CD4-positive, alpha-beta memory T cell (primary cell): ENCODE data around the gene GRK6. TPM values are rescaled to one million over a fixed set of nuclear protein-coding genes. Genes with fewer than 3 reads are reported as not detected.

Experiments used
- CTCF ChIA-PET: fragments of 350-600 bp; sonication (Branson Sonifier 250); formaldehyde crosslinking; loops from one replicate; lab custom pipeline; 2021; ENCODE audit warnings: inconsistent platforms; ENCODE audit not compliant: partially characterized antibody; lab: Charles Lee
- POLR2A ChIA-PET: fragments of 350-600 bp; sonication (Branson Sonifier 250); formaldehyde crosslinking; loops from one replicate; lab custom pipeline; 2021; ENCODE audit not compliant: partially characterized antibody; lab: Charles Lee
- DNase-seq, 5 donors: peaks; one replicate each; pipeline versions ENCODE4 v3.0.0 to v3.0.0-alpha.2; 2020 to 2022; ENCODE audit warnings: mixed read lengths in 1 of 5
- H3K27ac ChIP-seq: one replicate; pipeline ENCODE4 v1.7.0; 2013; ENCODE audit warnings: low read depth, low read length
- H3K27me3 ChIP-seq: 2 replicates; pipeline ENCODE4 v1.7.0; 2013; ENCODE audit warnings: mild to moderate bottlenecking, low read length, moderate library complexity; ENCODE audit not compliant: insufficient read depth
- H3K36me3 ChIP-seq: 2 replicates; pipeline ENCODE4 v1.7.0; 2013; ENCODE audit warnings: mild to moderate bottlenecking, low read length, moderate library complexity; ENCODE audit not compliant: insufficient read depth
- H3K4me1 ChIP-seq: 2 replicates; pipeline ENCODE4 v1.7.0; 2013; ENCODE audit warnings: mild to moderate bottlenecking, low read length, moderate library complexity; ENCODE audit not compliant: insufficient read depth
- H3K4me3 ChIP-seq, 2 donors: one replicate each; pipeline ENCODE4 v1.7.0; 2013; ENCODE audit warnings: low read length in 2 of 2, mild to moderate bottlenecking in 1 of 2
- H3K9me3 ChIP-seq, 2 donors: one replicate each; pipeline ENCODE4 v1.7.0; 2013; ENCODE audit warnings: low read length in 2 of 2, control low read depth in 1 of 2; ENCODE audit not compliant: control insufficient read depth in 1 of 2
- H3K27ac Mint-ChIP-seq, 7 donors: one replicate each; pipeline ENCODE4 v1.8.0; 2020 to 2021; ENCODE audit warnings: mixed read lengths in 7 of 7, mild to moderate bottlenecking in 6 of 7, inconsistent platforms in 3 of 7, moderate library complexity in 3 of 7
- H3K27me3 Mint-ChIP-seq, 2 donors: one replicate each; pipeline ENCODE4 v1.8.0; 2020 to 2021; ENCODE audit warnings: mixed read lengths in 2 of 2
- H3K36me3 Mint-ChIP-seq, 2 donors: one replicate each; pipeline ENCODE4 v1.8.0; 2020 to 2021; ENCODE audit warnings: mixed read lengths in 2 of 2, inconsistent platforms in 1 of 2, mild to moderate bottlenecking in 1 of 2
- H3K4me1 Mint-ChIP-seq, 4 donors: one replicate each; pipeline ENCODE4 v1.8.0; 2020 to 2021; ENCODE audit warnings: mixed read lengths in 4 of 4, mild to moderate bottlenecking in 1 of 4
- H3K4me3 Mint-ChIP-seq, 8 donors: one replicate each; pipeline ENCODE4 v1.8.0; 2020 to 2021; ENCODE audit warnings: mixed read lengths in 8 of 8, mild to moderate bottlenecking in 7 of 8, moderate library complexity in 6 of 8, inconsistent platforms in 3 of 8
- H3K9me3 Mint-ChIP-seq, 8 donors: one replicate each; pipeline ENCODE4 v1.8.0; 2020 to 2021; ENCODE audit warnings: mixed read lengths in 8 of 8, mild to moderate bottlenecking in 5 of 8, inconsistent platforms in 3 of 8, moderate library complexity in 1 of 8
- intact Hi-C: fragments of 100-400 bp; cut with micrococcal nuclease; formaldehyde crosslinking; loops from one replicate; pipeline ENCODE4 v1.15.1; 2023
- polyA plus RNA-seq, 2 donors: library from polyadenylated mRNA; unstranded; fragments of 300-500 nt; fragmentation: Illumina TruSeq; gene quantifications; one replicate each; pipeline ENCODE4 v1.2.3, GENCODE V29; 2021
- total RNA-seq, 2 experiments: library from RNA; stranded (reverse); gene quantifications; one replicate each; pipeline ENCODE4 v1.2.3, GENCODE V29; 2021

Gene GRK6
- total and polyA plus RNA-seq, 4 experiments from 2014 or later: 72.4 to 203 (median 190) TPM

GRCh38 chr5:177472460-177473442, 46.3 kb downstream of the GRK6 start:
- no peak overlapping the region for H3K27ac Mint-ChIP-seq

DNA sequence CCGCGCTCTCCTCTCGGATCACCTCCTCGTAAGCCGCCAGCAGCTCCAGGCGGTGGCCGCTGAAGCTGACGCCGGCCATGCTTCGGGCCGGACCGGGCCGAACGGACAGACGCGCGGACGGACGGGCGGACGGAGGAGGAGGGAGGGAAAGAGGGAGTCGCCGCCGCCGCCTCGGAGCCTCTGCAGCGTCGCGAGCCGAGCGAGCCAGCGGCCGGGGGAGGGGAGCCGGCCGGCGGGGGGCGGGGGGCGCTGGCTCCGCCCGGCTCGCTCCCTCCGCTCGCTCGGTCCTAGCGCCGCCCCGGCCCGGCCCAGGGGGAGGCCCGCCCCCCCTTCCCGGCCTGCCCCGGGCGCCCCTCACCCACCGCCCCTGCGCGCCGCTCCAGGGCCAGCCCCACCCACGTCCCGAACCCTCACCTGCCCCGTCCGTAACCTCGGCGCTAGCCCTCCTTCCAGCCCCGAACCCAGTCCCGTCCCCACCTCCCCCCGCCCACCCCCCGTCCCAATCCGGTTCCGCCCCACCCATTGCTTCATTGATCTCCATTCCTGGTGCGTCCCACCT, 47.0 kb downstream of the GRK6 start, which contains the start of gene DBN1:
TSS of gene DBN1 (minus strand) at position 192 of the 559 bp plus-strand sequence. CDS start at position 79, 113 bp downstream.
- Mint-ChIP-seq H3K36me3 (no peaks in the 10 kb centered on the region), H3K27me3 (peaks cover 0 to 5% of the 10 kb centered on the region in 2 donors), H3K9me3 (no peaks in the 10 kb centered on the region), H3K4me3 (peak within 1 kb of the TSS; percentile 67 to 84 (median 78)), H3K27ac (peak within 1 kb of the TSS in 3 of 7 donors; percentile 17 to 65 (median 60)), H3K4me1 (peaks cover 0 to 25% (median 10%) of the 10 kb centered on the region in 4 donors)
- Histone ChIP-seq H3K36me3 (no peaks in the 10 kb centered on the region), H3K4me3 (peak within 1 kb of the TSS in 1 of 2 donors; percentile 17), H3K27me3 (peaks cover 3% of the 10 kb centered on the region), H3K4me1 (peaks cover 5% of the 10 kb centered on the region), H3K9me3 (no peaks in the 10 kb centered on the region), H3K27ac (no peak within 1 kb of the TSS)
- ChIA-PET CTCF (interaction anchor here (1.1 to 2.2 kb wide), 3 partner anchors 18 to 83 kb away, joined by 3 to 9 read pairs (median 5); no protein-coding TSS in a partner anchor), POLR2A (interaction anchor here (0.9 to 1.5 kb wide), 2 partner anchors 18 to 41 kb away, joined by 3 to 6 read pairs; no protein-coding TSS in a partner anchor)
- intact Hi-C loops: loop anchor here (2.0 kb wide), 1 partner anchor 23 kb away; the partner anchor contains the start of gene PDLIM7
- DNase-seq: no peak

More at GRCh38 chr5:177472460-177473442, 46.3 kb downstream of the GRK6 start:
- Histone ChIP-seq H3K27ac (no peak overlapping the region), H3K27me3 (peaks cover 3% of the 10 kb centered on the region), H3K9me3 (no peaks in the 10 kb centered on the region), H3K4me1 (peaks cover 5% of the 10 kb centered on the region), H3K36me3 (no peaks in the 10 kb centered on the region), H3K4me3 (peak overlapping the region in 1 of 2 donors; percentile 17)
- H3K4me3 Mint-ChIP-seq: peak overlapping the region; percentile 53 to 79 (median 72)
- peaks cover 0 to 5% of the 10 kb centered on the region in 2 donors for H3K27me3 Mint-ChIP-seq
- peak in 2 of 5 donors; percentile 38 to 59 for DNase-seq
- intact Hi-C loops: no loop called here
- ChIA-PET POLR2A (interaction anchor here (0.9 to 1.5 kb wide), 4 partner anchors 17 to 47 kb away, joined by 3 to 6 read pairs (median 4); partner anchors contain the start of genes GRK6 and PDLIM7), CTCF (interaction anchor here (0.9 to 1.5 kb wide), 7 partner anchors 17 to 163 kb away, joined by 3 to 5 read pairs (median 3); partner anchors contain the start of gene PDLIM7)
- H3K36me3 Mint-ChIP-seq: no peaks in the 10 kb centered on the region
- peaks cover 0 to 25% (median 10%) of the 10 kb centered on the region in 4 donors for H3K4me1 Mint-ChIP-seq
- H3K9me3 Mint-ChIP-seq: no peaks in the 10 kb centered on the region

- Histone ChIP-seq H3K4me1 (peaks cover 5% of the 10 kb centered on the region), H3K9me3 (no peaks in the 10 kb centered on the region), H3K27me3 (peaks cover 3% of the 10 kb centered on the region), H3K27ac (no peak overlapping the region), H3K36me3 (no peaks in the 10 kb centered on the region), H3K4me3 (no peak overlapping the region)
- intact Hi-C loops: loop anchor here (2.0 kb wide), 1 partner anchor 23 kb away; the partner anchor contains the start of gene PDLIM7
- Mint-ChIP-seq H3K36me3 (no peaks in the 10 kb centered on the region), H3K9me3 (no peaks in the 10 kb centered on the region), H3K27me3 (peaks cover 0 to 5% of the 10 kb centered on the region in 2 donors), H3K4me1 (peaks cover 2 to 28% (median 11%) of the 10 kb centered on the region in 4 donors), H3K4me3 (peak overlapping the region; percentile 62 to 84 (median 74)), H3K27ac (peak overlapping the region in 3 of 7 donors; percentile 17 to 65 (median 60))
- ChIA-PET POLR2A (no interaction called here), CTCF (interaction anchor here (1.1 to 2.2 kb wide), 3 partner anchors 19 to 83 kb away, joined by 3 to 9 read pairs (median 3); no protein-coding TSS in a partner anchor)
- DNase-seq: no peak
Measured at GRCh38 chr5:177474002-177474476, 47.6 kb downstream of the GRK6 start.

GRCh38 chr5:177474846-177475562, 48.5 kb downstream of the GRK6 start:
- H3K4me1 ChIP-seq: peaks cover 5% of the 10 kb centered on the region
- Mint-ChIP-seq H3K27me3 (peaks cover 0 to 5% of the 10 kb centered on the region in 2 donors), H3K36me3 (no peaks in the 10 kb centered on the region), H3K4me1 (peaks cover 2 to 33% (median 12%) of the 10 kb centered on the region in 4 donors), H3K9me3 (no peaks in the 10 kb centered on the region), H3K27ac (peak overlapping the region in 3 of 7 donors; percentile 4 to 65 (median 17)), H3K4me3 (peak overlapping the region in 5 of 8 donors; percentile 62 to 84 (median 74))
- no peak overlapping the region for H3K27ac ChIP-seq
- peaks cover 3% of the 10 kb centered on the region for H3K27me3 ChIP-seq
- H3K9me3 ChIP-seq: no peaks in the 10 kb centered on the region
- ChIA-PET CTCF (interaction anchor here (1.1 to 2.2 kb wide), 2 partner anchors 20 to 26 kb away, joined by 3 to 9 read pairs; no protein-coding TSS in a partner anchor), POLR2A (no interaction called here)
- H3K4me3 ChIP-seq: no peak overlapping the region
- no peak for DNase-seq
- intact Hi-C loops: loop anchor here (2.0 kb wide), 1 partner anchor 22 kb away; the partner anchor contains the start of gene PDLIM7
- H3K36me3 ChIP-seq: no peaks in the 10 kb centered on the region

GRCh38 chr5:177475563-177476427, 49.3 kb downstream of the GRK6 start:
- Histone ChIP-seq H3K27ac (no peak overlapping the region), H3K4me3 (no peak overlapping the region), H3K36me3 (no peaks in the 10 kb centered on the region), H3K27me3 (peaks cover 3% of the 10 kb centered on the region), H3K9me3 (no peaks in the 10 kb centered on the region), H3K4me1 (peaks cover 5% of the 10 kb centered on the region)
- Mint-ChIP-seq H3K4me1 (peaks cover 2 to 33% (median 12%) of the 10 kb centered on the region in 4 donors), H3K4me3 (peak overlapping the region in 6 of 8 donors; percentile 9 to 76 (median 29)), H3K27me3 (peaks cover 0 to 5% of the 10 kb centered on the region in 2 donors), H3K9me3 (no peaks in the 10 kb centered on the region), H3K27ac (peak overlapping the region in 1 of 7 donors; percentile 42), H3K36me3 (no peaks in the 10 kb centered on the region)
- ChIA-PET CTCF (interaction anchor here (0.9 to 2.2 kb wide), 3 partner anchors 22 to 166 kb away, joined by 3 to 9 read pairs (median 6); partner anchors contain the start of gene PDLIM7), POLR2A (interaction anchor here (0.7 to 1.5 kb wide), 2 partner anchors 11 to 22 kb away, joined by 3 read pairs; partner anchors contain the start of gene PDLIM7)
- intact Hi-C loops: loop anchor here (2.0 kb wide), 1 partner anchor 21 kb away; the partner anchor contains the start of gene PDLIM7
- DNase-seq: no peak
